Mesodermal cell (in vitro differentiated cells): ENCODE results near the gene HIPK2.

Experiments
- H3K27ac ChIP-seq: 2 replicates; pipeline ENCODE4 v1.7.0; 2013; ENCODE audit warnings: mild to moderate bottlenecking, low read depth, low read length, moderate library complexity; ENCODE audit not compliant: severe bottlenecking
- H3K36me3 ChIP-seq: 2 replicates; pipeline ENCODE4 v1.7.1; 2013; ENCODE audit warnings: mild to moderate bottlenecking, low read length, moderate library complexity; ENCODE audit not compliant: control insufficient read depth, insufficient read depth
- H3K4me1 ChIP-seq: one replicate; pipeline ENCODE4 v1.7.1; 2013; ENCODE audit warnings: mild to moderate bottlenecking, low read length; ENCODE audit not compliant: insufficient read depth, control insufficient read depth, poor library complexity, severe bottlenecking
- H3K4me3 ChIP-seq: 2 replicates; pipeline ENCODE4 v1.7.0; 2013; ENCODE audit warnings: low read length, control low read depth, mild to moderate bottlenecking; ENCODE audit not compliant: insufficient read depth, poor library complexity, severe bottlenecking; ENCODE audit errors: extremely low read depth
- H3K9me3 ChIP-seq: 2 replicates; pipeline ENCODE4 v1.7.1; 2013; ENCODE audit warnings: mild to moderate bottlenecking, low read length, moderate library complexity; ENCODE audit not compliant: control insufficient read depth
- WGBS, 2 experiments: methylation state at CpG; one replicate each; pipeline ENCODE4 v1.1.5; 2013; ENCODE audit warnings: missing lambda C conversion rate in 2 of 2; ENCODE audit not compliant: insufficient coverage in 2 of 2; 5-methylcytosine and 5-hydroxymethylcytosine counted together

The HIPK2 gene

DNA sequence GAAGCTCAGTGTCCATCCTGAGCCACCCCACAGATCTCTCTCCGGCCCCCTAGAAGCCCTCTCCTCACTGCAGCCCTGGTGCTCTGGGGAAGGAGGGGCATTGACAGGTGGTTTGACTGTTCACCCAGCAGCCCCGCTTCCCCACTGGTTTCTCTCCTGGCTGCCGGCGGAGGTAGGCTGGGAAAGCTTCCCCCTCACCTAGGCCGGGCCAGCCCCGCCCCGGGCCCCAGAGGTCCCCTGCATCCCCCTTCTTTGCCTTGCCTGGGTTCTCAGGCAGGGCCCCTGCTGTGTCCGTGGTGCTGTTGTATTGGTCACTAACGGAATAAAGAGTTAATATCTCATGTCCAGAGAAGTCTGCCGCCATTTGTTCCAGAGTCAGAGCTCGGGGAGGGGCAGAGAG is 233.2 kb downstream of the HIPK2 start:
- Histone ChIP-seq H3K27ac (no peak overlapping the region), H3K4me1 (no peaks in the 10 kb centered on the region), H3K36me3 (no peaks in the 10 kb centered on the region), H3K4me3 (no peak overlapping the region), H3K9me3 (no peaks in the 10 kb centered on the region)
- WGBS, 2 experiments: 90 to 92% methylated on average over 4 to 8 of the region's 11 CpGs

DNA sequence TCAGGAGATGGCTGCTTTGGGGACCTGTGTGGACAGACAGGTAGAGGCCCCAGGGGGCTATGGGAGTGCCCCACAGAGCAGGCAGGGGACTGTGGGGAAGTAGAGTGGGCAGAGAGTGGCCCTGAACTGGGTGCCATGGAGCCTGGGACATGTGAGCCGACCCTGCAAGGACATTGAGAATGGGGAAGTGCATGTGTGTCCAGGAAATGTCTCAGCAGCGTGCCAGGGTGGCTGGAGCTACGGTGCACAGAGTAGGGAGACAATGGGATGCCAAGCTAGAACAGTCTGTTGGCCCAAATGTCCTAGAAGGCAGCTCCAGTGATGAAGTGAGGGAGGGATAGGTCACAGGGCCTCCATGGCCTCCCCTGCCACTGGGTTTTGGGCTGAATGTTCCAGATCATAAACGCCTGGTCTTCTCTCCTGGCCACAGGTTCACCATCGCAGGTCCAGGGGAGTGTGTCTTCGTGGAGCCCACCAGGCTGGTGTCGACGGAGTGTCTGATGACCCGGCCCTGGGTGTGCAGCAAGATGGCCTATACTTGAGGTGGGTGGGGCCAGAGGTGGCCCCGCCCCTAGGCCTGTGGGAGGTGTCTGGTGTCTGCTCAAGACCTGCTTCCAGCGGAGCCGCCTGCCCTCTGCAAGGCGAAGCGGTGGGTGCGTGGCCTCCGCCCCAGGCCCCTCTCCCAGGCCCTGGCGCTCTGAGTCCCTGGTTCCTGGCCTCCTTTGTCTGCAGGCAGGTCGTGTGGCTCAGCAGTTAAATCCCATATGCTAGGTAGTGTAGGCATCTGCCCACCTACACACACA is 233.8 kb downstream of the HIPK2 start:
- no peak overlapping the region for H3K4me3 ChIP-seq
- H3K9me3 ChIP-seq: no peaks in the 10 kb centered on the region
- no peaks in the 10 kb centered on the region for H3K36me3 ChIP-seq
- H3K27ac ChIP-seq: no peak overlapping the region
- WGBS, 2 experiments: 94 to 95% methylated on average over 13 to 15 of the region's 18 CpGs
- H3K4me1 ChIP-seq: no peaks in the 10 kb centered on the region

DNA sequence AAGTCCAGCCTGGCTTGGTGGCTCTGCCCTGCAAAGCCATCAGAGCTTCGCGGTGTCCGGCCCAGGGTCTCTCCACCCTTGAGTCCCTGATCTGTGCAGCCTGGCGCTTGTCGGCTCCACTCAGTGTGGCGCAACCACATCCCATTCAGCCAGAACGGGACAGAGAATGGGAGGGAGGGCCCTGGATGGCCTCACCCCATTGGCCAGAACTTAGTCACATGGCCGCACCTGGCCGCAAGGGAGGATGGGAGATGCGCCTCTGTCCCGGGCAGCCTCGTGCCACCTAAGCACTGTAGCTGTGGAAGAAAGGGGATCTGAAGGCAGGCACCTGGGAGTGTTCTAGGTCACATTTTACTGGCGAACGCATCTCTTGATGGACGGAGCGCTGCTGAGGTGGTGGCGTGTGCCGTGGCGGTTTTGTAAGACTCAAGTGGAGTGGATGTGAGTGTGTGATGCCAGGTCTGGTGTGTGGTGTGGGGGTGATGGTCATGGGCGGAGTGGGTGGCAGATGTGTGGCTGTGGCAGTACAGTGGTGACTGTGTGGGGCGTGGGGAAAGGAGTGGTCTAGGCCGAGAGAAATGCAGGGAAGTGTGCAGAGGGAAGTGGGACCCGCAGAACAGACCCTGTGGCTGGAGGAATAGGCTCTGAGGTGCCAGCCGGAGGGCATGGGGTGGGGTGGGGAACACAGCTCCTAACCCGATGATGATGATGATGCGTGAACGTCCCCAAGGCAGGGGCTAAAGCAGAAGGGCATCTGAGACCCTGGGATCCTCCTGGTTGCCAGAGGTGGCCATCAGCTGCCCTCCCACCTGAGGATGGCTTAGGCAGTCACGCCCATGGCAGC is 235.3 kb downstream of the HIPK2 start:
- no peaks in the 10 kb centered on the region for H3K4me1 ChIP-seq
- no peak overlapping the region for H3K27ac ChIP-seq
- 95 to 97% methylated on average over 22 to 28 of the region's 28 CpGs for WGBS, 2 experiments
- no peaks in the 10 kb centered on the region for H3K9me3 ChIP-seq
- no peak overlapping the region for H3K4me3 ChIP-seq
- H3K36me3 ChIP-seq: no peaks in the 10 kb centered on the region

DNA sequence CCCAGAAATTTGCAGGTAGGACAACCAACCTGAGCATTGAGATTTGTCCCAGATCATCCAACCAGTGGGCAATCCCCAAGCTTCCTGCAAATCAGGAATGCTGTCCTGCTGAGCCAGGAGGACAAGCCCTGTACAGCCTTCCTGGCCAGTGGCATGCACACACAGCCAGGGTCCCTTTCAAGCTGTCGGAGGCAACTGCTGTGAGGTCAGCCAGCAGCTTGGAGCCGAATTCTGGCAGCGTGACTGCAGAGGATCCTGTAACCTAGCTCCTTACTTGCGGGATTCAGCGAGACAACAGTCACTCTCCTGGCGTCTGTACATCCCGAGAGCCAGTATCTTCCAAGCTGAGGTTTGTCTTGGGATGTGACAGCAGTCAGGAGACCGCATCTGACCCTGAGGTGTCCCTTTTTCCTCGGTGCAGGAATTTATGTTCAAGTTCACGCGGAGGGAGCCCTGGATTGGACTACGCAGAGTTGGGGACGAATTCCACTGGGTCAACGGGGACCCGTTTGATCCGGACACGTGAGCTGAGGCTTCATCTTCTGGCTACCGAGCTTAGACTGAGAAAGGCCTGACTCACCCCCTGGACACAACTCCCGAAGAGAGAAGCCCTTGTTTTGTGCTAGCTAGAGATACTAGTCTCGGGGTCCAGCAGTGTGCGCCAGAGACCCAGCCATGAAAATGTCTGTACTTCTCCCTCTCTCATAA is 236.0 kb downstream of the HIPK2 start:
- no peak overlapping the region for H3K4me3 ChIP-seq
- H3K9me3 ChIP-seq: no peaks in the 10 kb centered on the region
- H3K36me3 ChIP-seq: no peaks in the 10 kb centered on the region
- H3K4me1 ChIP-seq: peaks cover 6% of the 10 kb centered on the region
- WGBS, 2 experiments: 68 to 69% methylated on average over 20 to 21 of the region's 21 CpGs
- no peak overlapping the region for H3K27ac ChIP-seq

DNA sequence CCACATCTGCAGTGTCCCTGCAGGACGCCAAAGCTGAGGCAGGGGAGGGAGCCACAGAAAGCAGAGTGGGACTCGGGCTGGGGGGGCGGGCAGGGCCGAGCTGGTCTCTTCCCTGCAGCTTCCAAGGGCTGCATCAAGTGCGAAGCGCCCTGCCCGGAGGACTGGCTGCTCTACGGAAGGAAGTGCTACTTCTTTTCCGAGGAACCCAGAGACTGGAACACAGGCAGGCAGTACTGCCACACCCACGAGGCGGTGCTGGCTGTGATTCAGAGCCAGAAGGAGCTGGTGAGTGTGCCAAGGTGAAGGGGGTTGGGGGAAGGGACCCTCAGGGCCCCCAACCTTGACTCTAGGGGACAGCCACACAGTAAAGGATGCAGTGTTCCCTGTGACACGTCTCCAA is 237.6 kb downstream of the HIPK2 start:
- Histone ChIP-seq H3K36me3 (no peaks in the 10 kb centered on the region), H3K27ac (no peak overlapping the region), H3K4me1 (peaks cover 9% of the 10 kb centered on the region), H3K4me3 (no peak overlapping the region), H3K9me3 (no peaks in the 10 kb centered on the region)
- 74 to 75% methylated on average over 11 to 12 of the region's 12 CpGs for WGBS, 2 experiments

DNA sequence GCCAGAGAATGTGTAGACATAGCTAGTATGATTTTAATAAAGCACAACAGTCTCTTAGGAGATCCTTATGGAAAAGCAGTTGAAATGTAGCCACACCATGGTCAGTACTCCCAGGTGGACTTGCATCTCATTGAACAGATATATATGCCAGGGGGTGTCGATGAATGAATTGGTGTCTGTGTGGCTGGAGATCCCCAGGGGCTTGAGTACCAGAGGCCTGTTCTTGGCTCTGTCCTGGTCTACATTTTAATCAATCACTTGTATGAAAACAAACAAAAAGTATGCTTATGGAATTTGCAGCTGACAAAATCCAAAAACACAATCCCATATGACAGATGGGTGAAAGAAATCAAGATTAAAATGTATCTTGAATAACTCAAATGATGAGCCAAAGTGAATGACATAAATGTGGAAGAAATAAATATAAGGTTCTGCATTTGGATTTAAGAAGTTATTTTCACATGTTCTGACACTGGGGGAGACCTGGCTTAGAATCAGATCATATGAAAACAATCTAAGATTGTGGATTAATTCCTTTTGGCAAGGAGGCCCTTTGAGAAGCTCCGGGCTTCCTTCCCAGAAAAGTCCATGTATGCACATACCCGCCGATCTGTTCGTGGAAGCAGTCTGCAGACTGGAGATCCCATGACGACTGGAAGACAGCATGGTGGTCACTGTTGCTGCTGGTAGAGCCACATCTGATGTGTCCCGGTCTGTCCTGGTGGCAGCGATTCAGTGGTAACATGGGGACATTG is 238.7 kb downstream of the HIPK2 start:
- no peak overlapping the region for H3K27ac ChIP-seq
- H3K4me1 ChIP-seq: peaks cover 9% of the 10 kb centered on the region
- 93% methylated on average over 7 of the region's 8 CpGs for WGBS, 2 experiments
- H3K9me3 ChIP-seq: no peaks in the 10 kb centered on the region
- H3K4me3 ChIP-seq: no peak overlapping the region
- H3K36me3 ChIP-seq: no peaks in the 10 kb centered on the region

DNA sequence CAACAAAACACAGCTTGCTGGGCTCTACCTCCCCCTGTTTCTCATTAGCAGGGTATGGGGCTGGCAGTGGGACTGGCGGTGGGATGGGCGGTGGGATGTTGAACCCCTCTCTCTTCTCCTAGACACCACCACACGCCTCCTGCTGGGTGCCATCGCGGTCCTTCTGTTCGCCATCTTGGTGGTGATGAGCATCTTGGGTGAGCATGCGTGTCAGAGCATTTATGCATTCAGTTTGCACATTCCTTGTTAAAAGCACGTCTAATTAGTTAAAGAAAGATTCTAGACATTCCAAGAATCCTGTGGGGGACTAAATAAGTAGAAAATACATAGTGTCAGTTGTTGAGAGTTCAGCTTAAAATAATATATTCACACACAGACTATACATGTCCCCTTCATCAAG is 241.6 kb downstream of the HIPK2 start:
- no peak overlapping the region for H3K27ac ChIP-seq
- no peaks in the 10 kb centered on the region for H3K9me3 ChIP-seq
- H3K4me3 ChIP-seq: no peak overlapping the region
- peaks cover 9% of the 10 kb centered on the region for H3K4me1 ChIP-seq
- H3K36me3 ChIP-seq: no peaks in the 10 kb centered on the region
- 93% methylated on average over 5 to 7 of the region's 8 CpGs for WGBS, 2 experiments

DNA sequence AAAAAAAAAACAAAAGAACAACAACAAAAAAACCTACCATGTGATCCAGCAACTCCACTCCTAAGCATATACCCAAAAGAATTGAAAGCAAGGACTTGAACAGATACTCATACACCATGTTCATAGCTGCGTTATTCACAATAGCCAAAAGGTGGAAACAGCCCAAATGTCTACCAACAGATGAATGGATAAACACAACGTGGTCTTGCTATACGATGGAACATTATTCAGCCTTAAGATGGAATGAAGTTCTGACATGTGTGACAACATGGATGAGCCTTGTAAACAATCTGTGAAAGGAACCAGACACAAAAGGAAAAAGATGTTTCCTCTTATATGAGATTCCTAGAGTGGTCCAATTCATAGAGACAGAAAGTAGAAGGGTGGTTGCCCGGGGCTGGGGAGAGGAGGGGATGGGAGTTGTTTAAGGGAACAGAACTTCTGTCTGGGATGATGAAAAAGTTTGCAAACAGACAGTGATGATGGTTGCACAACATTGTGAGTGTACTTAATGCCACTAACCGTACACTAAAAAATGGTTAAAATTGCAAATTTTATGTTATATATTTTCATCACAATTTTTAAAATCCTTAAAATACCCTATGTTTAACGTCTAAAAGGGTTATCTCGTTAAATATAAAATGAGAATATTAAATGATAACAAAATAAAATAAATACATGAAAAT is 242.7 kb downstream of the HIPK2 start:
- Histone ChIP-seq H3K4me3 (no peak overlapping the region), H3K4me1 (peaks cover 9% of the 10 kb centered on the region), H3K36me3 (no peaks in the 10 kb centered on the region), H3K27ac (no peak overlapping the region), H3K9me3 (no peaks in the 10 kb centered on the region)
- WGBS, 2 experiments: 87 to 92% methylated on average over 3 to 4 of the region's 7 CpGs

DNA sequence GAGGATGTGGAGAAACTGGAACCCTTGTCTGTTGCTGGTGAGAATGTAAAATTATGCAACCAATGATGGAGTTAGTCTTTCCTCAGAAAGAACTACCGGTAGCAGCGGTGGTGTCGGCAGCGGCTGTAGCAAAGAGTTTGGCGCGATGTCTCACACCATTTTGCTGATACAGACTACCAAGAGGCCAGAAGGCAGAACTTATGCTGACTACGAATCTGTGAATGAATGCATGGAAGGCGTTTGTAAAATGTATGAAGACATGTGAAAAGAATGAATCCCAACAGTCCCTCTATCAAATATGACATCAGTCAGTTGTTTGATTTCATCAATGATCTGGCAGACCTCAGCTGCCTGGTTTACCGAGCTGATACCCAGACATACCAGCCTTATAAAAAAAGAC is 243.7 kb downstream of the HIPK2 start:
- no peak overlapping the region for H3K27ac ChIP-seq
- WGBS, 2 experiments: 95 to 97% methylated on average over 6 of the region's 9 CpGs
- no peak overlapping the region for H3K4me3 ChIP-seq
- H3K9me3 ChIP-seq: no peaks in the 10 kb centered on the region
- no peaks in the 10 kb centered on the region for H3K36me3 ChIP-seq
- peaks cover 9% of the 10 kb centered on the region for H3K4me1 ChIP-seq
